Amygdala (tissue), 56 donors: ENCODE measurements around the gene ARFRP1.
A peak's percentile ranks its signal among the peaks of the same experiment; 100 is the strongest.

Experiments
- DNase-seq, 56 donors: peaks; one replicate each; lab custom pipeline; 2025; lab: John Stamatoyannopoulos, UW

ARFRP1 gene

GRCh38 chr20:63744158-63744557 is 36.4 kb upstream of the ARFRP1 start:
- no peak for DNase-seq

GRCh38 chr20:63743210-63743970 is 35.6 kb upstream of the ARFRP1 start:
- DNase-seq = no peak

- DNase-seq = no peak
These were observed 34.7 kb upstream of the ARFRP1 start for GRCh38 chr20:63742381-63743024.

- no peak for DNase-seq
These were observed 34.1 kb upstream of the ARFRP1 start for GRCh38 chr20:63741676-63742380.

- DNase-seq = no peak
These were observed 33.5 kb upstream of the ARFRP1 start for GRCh38 chr20:63741354-63741675.

GRCh38 chr20:63740627-63741353 is 33.0 kb upstream of the ARFRP1 start:
- peak in 51 of 56 donors; percentile 26 to 89 (median 65) for DNase-seq

- DNase-seq = peak in 8 of 56 donors; percentile 17 to 61 (median 37)
These were observed 32.4 kb upstream of the ARFRP1 start for GRCh38 chr20:63740070-63740626.

GRCh38 chr20:63739130-63740069 is 31.6 kb upstream of the ARFRP1 start, which contains the start of gene SLC2A4RG:
SLC2A4RG (plus strand) TSS chr20:63739776; CDS start chr20:63739913, 137 bp downstream.
- DNase-seq = peak in 39 of 56 donors; percentile 18 to 86 (median 56)

GRCh38 chr20:63738687-63739129 is 30.9 kb upstream of the ARFRP1 start:
- peak in 12 of 56 donors; percentile 28 to 59 (median 42) for DNase-seq

GRCh38 chr20:63737945-63738686 is 30.3 kb upstream of the ARFRP1 start:
- DNase-seq = no peak

GRCh38 chr20:63737695-63737944 is 29.8 kb upstream of the ARFRP1 start:
- no peak for DNase-seq

- DNase-seq = no peak
These were observed 29.3 kb upstream of the ARFRP1 start for GRCh38 chr20:63736893-63737694.

- DNase-seq = no peak
These were observed 28.3 kb upstream of the ARFRP1 start, which contains the start of gene LIME1 for GRCh38 chr20:63735859-63736718. LIME1 (plus strand) TSS chr20:63736664; CDS start chr20:63737550, 886 bp downstream.

GRCh38 chr20:63734946-63735858 is 27.4 kb upstream of the ARFRP1 start:
- DNase-seq = peak in 12 of 56 donors; percentile 8 to 61 (median 32)

GRCh38 chr20:63734111-63734945 is 26.6 kb upstream of the ARFRP1 start:
- no peak for DNase-seq
